ENCODE measurements around the gene ARHGAP44.
A peak's percentile ranks its signal among the peaks of the same experiment; 100 is the strongest.

ARHGAP44 gene

GRCh38 chr17:12789481-12790248 is at the start of gene ARHGAP44:
Gene ARHGAP44, plus strand, starts transcription at chr17:12789498. Its CDS starts 341 bp downstream, at chr17:12789839.
- H3K9me3 ChIP-seq (ENCODE audit: low read length), result no peaks in the 10 kb centered on the region
- H3K4me3 ChIP-seq (ENCODE audit: low read length), result peak within 1 kb of the TSS; percentile 78
- H3K4me1 ChIP-seq (ENCODE audit: insufficient read depth, low read length), result peaks cover 5% of the 10 kb centered on the region
- H3K36me3 ChIP-seq (ENCODE audit: insufficient read depth, low read length), result no peaks in the 10 kb centered on the region
- H3K27me3 ChIP-seq (ENCODE audit: insufficient read depth, low read length), result peaks cover 25% of the 10 kb centered on the region
- H2AFZ ChIP-seq (ENCODE audit: low read depth, low read length), result peak within 1 kb of the TSS; percentile 99

DNA sequence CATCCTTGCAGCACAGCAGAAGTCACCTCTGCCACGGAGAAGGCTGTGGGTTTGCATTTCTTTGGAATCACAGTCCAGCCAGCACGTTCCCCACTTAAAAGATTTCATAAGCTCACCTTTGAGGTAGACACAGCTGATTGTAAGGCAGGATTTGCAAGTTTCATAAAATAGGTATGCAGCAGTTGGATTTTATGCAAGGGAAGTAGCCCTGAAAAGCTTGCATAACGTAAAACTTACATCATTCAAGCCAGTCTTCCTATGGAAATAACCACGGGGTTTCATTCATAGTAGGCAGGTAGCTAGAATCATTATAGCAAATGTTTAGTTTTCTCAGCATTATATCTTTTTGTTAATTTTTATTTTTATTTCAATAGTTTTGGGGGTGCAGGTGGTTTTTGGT is 49.8 kb upstream of the ARHGAP44 start:
- H3K9me3 ChIP-seq (ENCODE audit: low read length), result no peaks in the 10 kb centered on the region
- no peaks in the 10 kb centered on the region for H3K4me1 ChIP-seq (ENCODE audit: insufficient read depth, low read length)
- H3K4me3 ChIP-seq (ENCODE audit: low read length), result no peak overlapping the region
- peaks cover 4% of the 10 kb centered on the region for H3K27me3 ChIP-seq (ENCODE audit: insufficient read depth, low read length)
- H3K36me3 ChIP-seq (ENCODE audit: insufficient read depth, low read length), result no peaks in the 10 kb centered on the region
- no peak overlapping the region for H2AFZ ChIP-seq (ENCODE audit: low read depth, low read length)

- Histone ChIP-seq H3K4me3 (ENCODE audit: low read length) (no peak overlapping the region), H3K4me1 (ENCODE audit: insufficient read depth, low read length) (no peaks in the 10 kb centered on the region), H3K27me3 (ENCODE audit: insufficient read depth, low read length) (peaks cover 4% of the 10 kb centered on the region), H3K9me3 (ENCODE audit: low read length) (no peaks in the 10 kb centered on the region), H3K36me3 (ENCODE audit: insufficient read depth, low read length) (no peaks in the 10 kb centered on the region), H2AFZ (ENCODE audit: low read depth, low read length) (no peak overlapping the region)
These were observed 46.3 kb upstream of the ARHGAP44 start for GRCh38 chr17:12743046-12743445.

DNA sequence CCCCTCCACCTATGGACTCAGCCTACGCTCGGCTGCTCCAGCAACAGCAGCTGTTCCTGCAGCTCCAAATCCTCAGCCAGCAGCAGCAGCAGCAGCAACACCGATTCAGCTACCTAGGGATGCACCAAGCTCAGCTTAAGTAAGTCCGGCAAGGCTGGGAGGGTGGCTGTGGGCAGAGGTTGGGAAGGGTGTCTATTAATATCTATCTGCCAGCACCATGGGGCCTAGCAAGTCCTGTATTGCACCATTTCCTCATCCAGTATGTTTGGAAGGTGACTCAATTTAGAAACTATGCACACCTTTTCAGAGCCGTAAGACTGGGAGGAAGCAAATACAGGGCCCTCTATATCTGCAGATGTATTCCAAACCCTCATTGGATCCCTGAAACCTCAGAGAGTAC is 45.0 kb upstream of the ARHGAP44 start:
- peaks cover 3% of the 10 kb centered on the region for H3K27me3 ChIP-seq (ENCODE audit: insufficient read depth, low read length)
- no peaks in the 10 kb centered on the region for H3K36me3 ChIP-seq (ENCODE audit: insufficient read depth, low read length)
- no peak overlapping the region for H3K4me3 ChIP-seq (ENCODE audit: low read length)
- no peaks in the 10 kb centered on the region for H3K4me1 ChIP-seq (ENCODE audit: insufficient read depth, low read length)
- H3K9me3 ChIP-seq (ENCODE audit: low read length), result no peaks in the 10 kb centered on the region
- H2AFZ ChIP-seq (ENCODE audit: low read depth, low read length), result no peak overlapping the region

DNA sequence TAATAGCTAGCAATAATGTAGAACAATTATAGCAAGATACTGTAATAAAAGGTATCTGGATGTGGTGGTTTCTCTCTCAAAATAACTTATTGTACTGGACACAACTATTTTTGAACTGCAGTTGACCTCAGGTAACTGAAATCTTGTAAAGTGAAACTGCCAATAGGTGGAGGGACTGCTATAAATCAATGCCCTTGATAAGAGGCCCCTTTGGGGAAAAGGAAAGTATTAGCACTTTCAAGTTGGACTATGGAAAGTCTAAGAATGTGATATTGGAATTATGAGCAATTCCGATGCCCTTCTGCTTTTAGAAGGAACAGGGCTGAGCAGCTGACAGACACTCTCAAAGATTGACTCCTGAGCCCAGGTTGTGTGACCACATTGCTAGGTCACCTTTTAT is 44.5 kb upstream of the ARHGAP44 start:
- H3K27me3 ChIP-seq (ENCODE audit: insufficient read depth, low read length), result no peaks in the 10 kb centered on the region
- H2AFZ ChIP-seq (ENCODE audit: low read depth, low read length), result no peak overlapping the region
- H3K4me1 ChIP-seq (ENCODE audit: insufficient read depth, low read length), result no peaks in the 10 kb centered on the region
- no peaks in the 10 kb centered on the region for H3K36me3 ChIP-seq (ENCODE audit: insufficient read depth, low read length)
- no peaks in the 10 kb centered on the region for H3K9me3 ChIP-seq (ENCODE audit: low read length)
- no peak overlapping the region for H3K4me3 ChIP-seq (ENCODE audit: low read length)

DNA sequence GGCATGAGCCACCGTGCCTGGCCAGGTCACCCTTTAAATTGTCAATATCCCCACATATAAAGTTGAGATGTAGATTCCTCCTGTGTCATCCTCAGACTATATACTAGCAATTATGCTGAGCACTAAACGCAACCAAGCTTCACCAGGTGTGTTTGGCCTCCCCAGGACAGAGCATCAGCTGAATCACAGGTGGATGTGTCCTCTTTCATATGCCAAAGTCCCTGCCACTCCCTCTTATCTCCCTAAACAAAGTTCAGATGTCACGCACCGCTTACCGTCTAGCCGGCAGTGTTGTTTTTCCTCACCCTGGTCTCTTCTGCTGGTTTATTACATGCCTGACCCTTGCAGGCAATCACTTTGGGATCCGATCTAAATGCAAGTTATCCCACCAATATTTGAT is 43.8 kb upstream of the ARHGAP44 start:
- no peak overlapping the region for H2AFZ ChIP-seq (ENCODE audit: low read depth, low read length)
- no peaks in the 10 kb centered on the region for H3K4me1 ChIP-seq (ENCODE audit: insufficient read depth, low read length)
- H3K4me3 ChIP-seq (ENCODE audit: low read length), result no peak overlapping the region
- no peaks in the 10 kb centered on the region for H3K36me3 ChIP-seq (ENCODE audit: insufficient read depth, low read length)
- H3K27me3 ChIP-seq (ENCODE audit: insufficient read depth, low read length), result no peaks in the 10 kb centered on the region
- H3K9me3 ChIP-seq (ENCODE audit: low read length), result no peaks in the 10 kb centered on the region

- no peaks in the 10 kb centered on the region for H3K4me1 ChIP-seq (ENCODE audit: insufficient read depth, low read length)
- H3K36me3 ChIP-seq (ENCODE audit: insufficient read depth, low read length), result no peaks in the 10 kb centered on the region
- H3K9me3 ChIP-seq (ENCODE audit: low read length), result no peaks in the 10 kb centered on the region
- H2AFZ ChIP-seq (ENCODE audit: low read depth, low read length), result no peak overlapping the region
- H3K4me3 ChIP-seq (ENCODE audit: low read length), result no peak overlapping the region
- peaks cover 3% of the 10 kb centered on the region for H3K27me3 ChIP-seq (ENCODE audit: insufficient read depth, low read length)
These were observed 32.5 kb upstream of the ARHGAP44 start for GRCh38 chr17:12756786-12757185.

DNA sequence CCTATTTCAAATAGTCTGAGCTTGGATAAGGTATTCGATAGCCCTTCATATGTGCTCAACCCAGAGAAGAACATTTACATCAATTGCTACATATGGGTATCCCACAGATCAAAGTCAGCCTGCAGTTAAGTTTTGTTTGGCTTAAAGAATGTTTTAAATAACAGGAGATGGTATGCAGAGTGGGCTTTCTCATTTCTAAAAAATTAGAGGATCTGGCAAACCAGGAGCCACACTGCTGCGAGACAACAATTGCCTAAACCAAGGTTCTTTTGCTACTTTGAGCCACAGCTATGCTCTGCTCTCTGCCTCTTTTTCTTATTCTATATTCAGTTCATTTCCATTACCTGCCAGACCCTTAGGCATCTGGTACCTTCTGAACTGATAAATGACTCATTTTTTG is 30.2 kb upstream of the ARHGAP44 start:
- H3K4me3 ChIP-seq (ENCODE audit: low read length), result no peak overlapping the region
- no peaks in the 10 kb centered on the region for H3K9me3 ChIP-seq (ENCODE audit: low read length)
- peaks cover 3% of the 10 kb centered on the region for H3K27me3 ChIP-seq (ENCODE audit: insufficient read depth, low read length)
- no peaks in the 10 kb centered on the region for H3K4me1 ChIP-seq (ENCODE audit: insufficient read depth, low read length)
- H3K36me3 ChIP-seq (ENCODE audit: insufficient read depth, low read length), result no peaks in the 10 kb centered on the region
- no peak overlapping the region for H2AFZ ChIP-seq (ENCODE audit: low read depth, low read length)

GRCh38 chr17:12765548-12765947 is 23.8 kb upstream of the ARHGAP44 start:
- H2AFZ ChIP-seq (ENCODE audit: low read depth, low read length), result no peak overlapping the region
- H3K4me3 ChIP-seq (ENCODE audit: low read length), result no peak overlapping the region
- H3K36me3 ChIP-seq (ENCODE audit: insufficient read depth, low read length), result no peaks in the 10 kb centered on the region
- no peaks in the 10 kb centered on the region for H3K9me3 ChIP-seq (ENCODE audit: low read length)
- no peaks in the 10 kb centered on the region for H3K4me1 ChIP-seq (ENCODE audit: insufficient read depth, low read length)
- no peaks in the 10 kb centered on the region for H3K27me3 ChIP-seq (ENCODE audit: insufficient read depth, low read length)

GRCh38 chr17:12768255-12768654 is 21.0 kb upstream of the ARHGAP44 start:
- Histone ChIP-seq H3K9me3 (ENCODE audit: low read length) (no peaks in the 10 kb centered on the region), H3K4me3 (ENCODE audit: low read length) (no peak overlapping the region), H3K4me1 (ENCODE audit: insufficient read depth, low read length) (no peaks in the 10 kb centered on the region), H3K27me3 (ENCODE audit: insufficient read depth, low read length) (no peaks in the 10 kb centered on the region), H2AFZ (ENCODE audit: low read depth, low read length) (no peak overlapping the region), H3K36me3 (ENCODE audit: insufficient read depth, low read length) (no peaks in the 10 kb centered on the region)

GRCh38 chr17:12769981-12770380 is 19.3 kb upstream of the ARHGAP44 start:
- no peaks in the 10 kb centered on the region for H3K27me3 ChIP-seq (ENCODE audit: insufficient read depth, low read length)
- H2AFZ ChIP-seq (ENCODE audit: low read depth, low read length), result no peak overlapping the region
- no peaks in the 10 kb centered on the region for H3K9me3 ChIP-seq (ENCODE audit: low read length)

GRCh38 chr17:12773153-12773552 is 16.1 kb upstream of the ARHGAP44 start:
- H3K27me3 ChIP-seq (ENCODE audit: insufficient read depth, low read length), result no peaks in the 10 kb centered on the region
- H3K4me3 ChIP-seq (ENCODE audit: low read length), result no peak overlapping the region
- H3K4me1 ChIP-seq (ENCODE audit: insufficient read depth, low read length), result no peaks in the 10 kb centered on the region
- no peak overlapping the region for H2AFZ ChIP-seq (ENCODE audit: low read depth, low read length)
- no peaks in the 10 kb centered on the region for H3K9me3 ChIP-seq (ENCODE audit: low read length)
- no peaks in the 10 kb centered on the region for H3K36me3 ChIP-seq (ENCODE audit: insufficient read depth, low read length)

More at GRCh38 chr17:12769981-12770380, 19.3 kb upstream of the ARHGAP44 start:
- H3K36me3 ChIP-seq (ENCODE audit: insufficient read depth, low read length), result no peaks in the 10 kb centered on the region
- H3K4me1 ChIP-seq (ENCODE audit: insufficient read depth, low read length), result no peaks in the 10 kb centered on the region
- no peak overlapping the region for H3K4me3 ChIP-seq (ENCODE audit: low read length)

- no peaks in the 10 kb centered on the region for H3K9me3 ChIP-seq (ENCODE audit: low read length)
These were observed 220 bp upstream of the ARHGAP44 start for GRCh38 chr17:12789075-12789480.

More at GRCh38 chr17:12789075-12789480, 220 bp upstream of the ARHGAP44 start:
- peaks cover 5% of the 10 kb centered on the region for H3K4me1 ChIP-seq (ENCODE audit: insufficient read depth, low read length)
- H3K27me3 ChIP-seq (ENCODE audit: insufficient read depth, low read length), result peaks cover 25% of the 10 kb centered on the region
- peak overlapping the region; percentile 99 for H2AFZ ChIP-seq (ENCODE audit: low read depth, low read length)
- peak overlapping the region; percentile 78 for H3K4me3 ChIP-seq (ENCODE audit: low read length)
- no peaks in the 10 kb centered on the region for H3K36me3 ChIP-seq (ENCODE audit: insufficient read depth, low read length)
